GM13977 (cell line): ENCODE results near the gene OR4D1.

ENCODE experiments used
- DNase-seq: peaks from one replicate; pipeline ENCODE4 v3.0.0; 2012; ENCODE audit warnings: low spot score
- in situ Hi-C: fragments of 300-500 bp; cut with MboI; formaldehyde crosslinking; loops from one replicate; pipeline ENCODE4 v1.12.0; 2022; ENCODE audit warnings: low sequenced_read_pairs, low pct_unique_long_range_greater_than_20kb, mixed read lengths, inconsistent platforms; ENCODE audit not compliant: unreplicated experiment
- TF ChIP-seq, protein P1 (sequence below): IDR thresholded peaks from 2 replicates; pipeline ENCODE4 v1.5.1; 2012; ENCODE audit warnings: mild to moderate bottlenecking, control low read depth; ENCODE audit not compliant: insufficient read depth; ENCODE audit errors: extremely low read depth, missing control alignments

OR4D1 gene

DNA sequence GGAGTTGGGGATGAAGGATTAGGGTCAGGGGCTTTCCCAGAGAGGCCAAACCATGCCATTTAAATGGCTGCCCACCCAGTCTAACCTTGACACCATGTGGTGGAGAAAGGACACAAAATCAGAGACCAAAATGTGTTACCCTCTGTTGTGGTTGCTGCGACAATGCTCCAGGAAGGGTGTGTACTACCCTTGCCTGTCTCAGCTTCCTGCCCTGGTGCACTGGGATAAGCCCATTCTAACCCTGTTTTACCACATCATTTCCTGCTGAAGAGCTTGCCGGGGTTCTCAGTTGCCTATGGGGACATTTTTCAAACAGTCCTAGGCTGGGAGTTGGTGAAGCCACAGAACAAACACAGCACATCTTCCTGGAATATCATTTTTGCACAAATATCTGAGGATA is 4.9 kb downstream of the OR4D1 start:
- DNase-seq, result no peak
- in situ Hi-C loops, result no loop called here
- TF ChIP-seq, protein P1, sequence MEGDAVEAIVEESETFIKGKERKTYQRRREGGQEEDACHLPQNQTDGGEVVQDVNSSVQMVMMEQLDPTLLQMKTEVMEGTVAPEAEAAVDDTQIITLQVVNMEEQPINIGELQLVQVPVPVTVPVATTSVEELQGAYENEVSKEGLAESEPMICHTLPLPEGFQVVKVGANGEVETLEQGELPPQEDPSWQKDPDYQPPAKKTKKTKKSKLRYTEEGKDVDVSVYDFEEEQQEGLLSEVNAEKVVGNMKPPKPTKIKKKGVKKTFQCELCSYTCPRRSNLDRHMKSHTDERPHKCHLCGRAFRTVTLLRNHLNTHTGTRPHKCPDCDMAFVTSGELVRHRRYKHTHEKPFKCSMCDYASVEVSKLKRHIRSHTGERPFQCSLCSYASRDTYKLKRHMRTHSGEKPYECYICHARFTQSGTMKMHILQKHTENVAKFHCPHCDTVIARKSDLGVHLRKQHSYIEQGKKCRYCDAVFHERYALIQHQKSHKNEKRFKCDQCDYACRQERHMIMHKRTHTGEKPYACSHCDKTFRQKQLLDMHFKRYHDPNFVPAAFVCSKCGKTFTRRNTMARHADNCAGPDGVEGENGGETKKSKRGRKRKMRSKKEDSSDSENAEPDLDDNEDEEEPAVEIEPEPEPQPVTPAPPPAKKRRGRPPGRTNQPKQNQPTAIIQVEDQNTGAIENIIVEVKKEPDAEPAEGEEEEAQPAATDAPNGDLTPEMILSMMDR, result no peak

DNA sequence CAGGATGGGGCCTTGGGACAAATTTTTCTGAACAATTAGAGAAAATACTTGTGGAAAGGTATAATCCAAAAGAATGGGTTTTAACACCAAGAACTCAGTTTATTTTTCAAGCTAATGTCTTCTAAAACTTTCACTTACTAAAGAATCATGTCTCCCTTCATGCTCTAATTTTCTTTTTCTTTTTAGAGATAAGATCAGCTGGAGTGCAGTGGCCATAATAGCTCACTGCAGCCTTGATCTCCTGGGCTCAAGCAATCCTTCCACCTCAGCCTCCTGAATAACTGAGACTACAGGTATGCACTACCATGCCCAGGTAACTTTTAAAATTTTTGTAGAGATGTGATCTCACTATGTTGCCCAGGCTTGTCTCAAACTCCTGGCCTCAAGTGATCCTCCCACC is 5.5 kb downstream of the OR4D1 start:
- in situ Hi-C loops, result no loop called here
- TF ChIP-seq, protein P1, result no peak
- DNase-seq, result no peak

DNA sequence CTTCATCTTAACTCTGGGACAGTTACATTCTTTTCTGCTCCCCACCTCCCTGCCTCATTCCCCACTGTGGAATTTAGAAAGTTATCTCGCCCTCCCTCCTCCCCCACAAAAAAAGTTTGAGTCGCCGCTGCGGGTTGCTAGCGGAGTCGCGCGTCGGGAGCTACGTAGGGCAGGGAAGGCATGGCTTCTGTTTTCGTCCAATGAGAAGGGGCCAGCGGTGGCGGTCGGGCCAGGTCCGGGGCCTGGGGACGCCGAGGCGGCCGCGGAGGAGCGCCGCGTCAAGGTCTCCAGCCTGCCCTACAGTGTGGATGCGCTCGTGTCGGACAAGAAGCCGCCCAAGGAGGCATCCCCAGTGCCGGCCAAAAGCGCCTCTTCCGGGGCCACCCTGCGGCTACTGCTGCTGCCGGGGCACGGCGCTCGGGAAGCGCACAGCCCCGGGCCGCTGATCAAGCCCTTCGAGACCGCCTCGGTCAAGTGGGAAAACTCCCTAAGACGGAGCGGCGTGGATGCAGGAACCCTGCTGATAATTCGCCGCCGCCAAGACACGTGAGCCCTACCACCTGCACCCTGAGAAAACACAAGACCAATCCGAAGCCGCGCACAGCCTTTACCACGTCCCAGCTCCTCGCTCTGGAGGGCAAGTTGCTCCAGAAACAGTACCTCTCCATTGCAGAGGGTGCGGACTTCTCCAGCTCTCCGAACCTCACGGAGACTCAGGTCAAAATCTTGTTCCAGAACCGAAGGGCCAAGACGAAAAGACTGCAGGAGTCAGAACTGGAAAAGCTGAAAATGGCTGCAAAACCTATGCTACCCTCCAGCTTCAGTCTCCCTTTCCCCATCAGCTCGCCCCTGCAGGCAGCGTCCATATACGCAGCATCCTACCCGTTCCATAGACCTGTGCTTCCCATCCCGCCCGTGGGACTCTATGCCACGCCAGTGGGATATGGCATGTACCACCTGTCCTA is 8.9 kb downstream of the OR4D1 start:
- DNase-seq, result peak; percentile 22
- in situ Hi-C loops, result no loop called here
- TF ChIP-seq, protein P1, result no peak

GRCh38 chr17:58158181-58158580 is 10.0 kb downstream of the OR4D1 start:
- in situ Hi-C loops, result no loop called here
- TF ChIP-seq, protein P1, result no peak
- no peak for DNase-seq

DNA sequence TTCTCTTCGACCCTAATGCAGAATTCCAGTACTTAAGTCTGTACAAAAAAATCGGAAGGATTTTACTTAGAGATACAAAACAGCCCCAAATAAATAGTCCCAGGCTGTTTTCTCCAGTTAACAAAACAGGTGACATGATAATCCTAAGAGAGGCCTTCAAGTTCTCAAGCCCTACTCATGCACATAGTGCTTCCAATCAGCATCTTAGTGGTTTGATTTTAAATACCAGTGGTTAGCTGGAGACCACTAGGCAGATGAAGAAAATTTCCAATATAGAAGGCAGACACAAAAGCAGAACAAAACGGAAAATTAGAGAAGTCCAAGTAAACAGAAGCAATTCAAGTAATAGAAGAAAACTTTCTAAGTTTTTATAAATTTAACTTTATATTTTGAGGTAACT is 13.4 kb downstream of the OR4D1 start:
- DNase-seq, result no peak
- TF ChIP-seq, protein P1, result no peak
- in situ Hi-C loops, result no loop called here

DNA sequence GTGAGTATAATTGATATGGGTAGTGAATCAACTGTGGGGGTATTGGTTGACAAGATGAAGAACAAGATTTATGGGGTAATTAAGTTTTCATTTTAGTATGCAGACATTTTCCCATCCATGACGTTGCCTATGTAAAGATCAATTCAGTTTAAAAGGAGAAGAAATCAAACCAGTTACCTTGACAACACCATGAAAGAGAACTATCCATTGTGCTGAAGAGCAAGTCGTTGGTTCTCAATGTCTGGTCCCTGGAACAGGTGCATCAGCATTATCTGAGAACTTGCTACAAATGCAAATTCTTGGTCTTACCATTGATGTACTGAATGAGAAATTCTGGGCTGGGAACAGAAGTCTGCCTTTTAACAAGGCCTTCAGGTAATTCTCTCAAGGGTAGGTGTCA is 17.8 kb downstream of the OR4D1 start:
- TF ChIP-seq, protein P1, result no peak
- DNase-seq, result no peak
- in situ Hi-C loops, result no loop called here

DNA sequence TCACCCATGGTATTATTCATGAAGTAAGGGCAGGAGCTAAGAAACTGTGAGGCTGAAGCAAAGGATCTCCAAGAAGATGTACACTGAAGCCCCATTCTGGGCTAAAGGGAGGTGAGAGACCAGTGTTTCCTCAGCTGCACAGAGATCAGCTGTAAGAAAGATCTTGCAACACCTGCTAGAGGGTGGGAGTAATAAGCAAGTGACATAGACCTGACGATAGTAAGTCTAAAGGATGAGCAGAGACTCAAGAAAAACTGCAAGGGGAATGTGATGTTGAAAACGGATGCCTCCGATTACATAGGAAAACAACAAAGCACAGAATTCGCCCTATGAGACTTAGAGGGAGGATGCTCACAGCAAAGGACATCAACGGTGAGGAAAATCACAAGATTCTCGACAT is 18.5 kb downstream of the OR4D1 start, which contains the start of gene OR4D2:
Gene OR4D2, plus strand, starts transcription at position 301 of the 400 bp plus-strand sequence. CDS start 2,674 bp downstream, outside the sequence.
- TF ChIP-seq, protein P1, result no peak
- DNase-seq, result no peak
- in situ Hi-C loops, result no loop called here
